Neuron (in vitro differentiated cells): Measurements from ENCODE around the gene ZNF496.
A peak's percentile ranks its signal among the peaks of the same experiment; 100 is the strongest.
"Not testable (repeated sequence)": the region's sequence is repeated elsewhere in the genome, so short reads cannot be mapped to it uniquely, and the experiment has no call there.

Experiments
- H2AFZ ChIP-seq: one replicate; pipeline ENCODE4 v1.6.1; 2013; ENCODE audit warnings: low read depth, mild to moderate bottlenecking, inconsistent platforms, low read length, moderate library complexity
- H3K27me3 ChIP-seq: one replicate; pipeline ENCODE4 v1.6.1; 2013; ENCODE audit warnings: low read length; ENCODE audit not compliant: insufficient read depth
- H3K36me3 ChIP-seq: one replicate; pipeline ENCODE4 v1.6.1; 2013; ENCODE audit warnings: low read length; ENCODE audit not compliant: insufficient read depth
- H3K4me1 ChIP-seq: one replicate; pipeline ENCODE4 v1.6.1; 2013; ENCODE audit warnings: low read length; ENCODE audit not compliant: insufficient read depth
- H3K4me3 ChIP-seq: 2 replicates; pipeline ENCODE4 v1.5.1; 2013; ENCODE audit warnings: mild to moderate bottlenecking, low read length, moderate library complexity
- H3K9me3 ChIP-seq: one replicate; pipeline ENCODE4 v1.6.1; 2013; ENCODE audit warnings: low read length

Gene ZNF496

GRCh38 chr1:247331525-247332214, at the start of gene ZNF496:
Gene ZNF496, minus strand, starts transcription at chr1:247331867. Its CDS starts 2,289 bp downstream, at chr1:247329578.
- Histone ChIP-seq H3K36me3 (peaks cover 35% of the 10 kb centered on the region), H3K9me3 (no peaks in the 10 kb centered on the region), H3K4me1 (peaks cover 19% of the 10 kb centered on the region), H3K27me3 (no peaks in the 10 kb centered on the region), H2AFZ (peak within 1 kb of the TSS; percentile 83), H3K4me3 (peak within 1 kb of the TSS; percentile 90)

- Histone ChIP-seq H3K9me3 (peaks cover 5% of the 10 kb centered on the region), H3K4me1 (peaks cover 34% of the 10 kb centered on the region), H3K4me3 (no peak overlapping the region), H2AFZ (no peak overlapping the region), H3K27me3 (no peaks in the 10 kb centered on the region), H3K36me3 (no peaks in the 10 kb centered on the region)
Measured at GRCh38 chr1:247378334-247379073, 46.8 kb upstream of the ZNF496 start.

DNA sequence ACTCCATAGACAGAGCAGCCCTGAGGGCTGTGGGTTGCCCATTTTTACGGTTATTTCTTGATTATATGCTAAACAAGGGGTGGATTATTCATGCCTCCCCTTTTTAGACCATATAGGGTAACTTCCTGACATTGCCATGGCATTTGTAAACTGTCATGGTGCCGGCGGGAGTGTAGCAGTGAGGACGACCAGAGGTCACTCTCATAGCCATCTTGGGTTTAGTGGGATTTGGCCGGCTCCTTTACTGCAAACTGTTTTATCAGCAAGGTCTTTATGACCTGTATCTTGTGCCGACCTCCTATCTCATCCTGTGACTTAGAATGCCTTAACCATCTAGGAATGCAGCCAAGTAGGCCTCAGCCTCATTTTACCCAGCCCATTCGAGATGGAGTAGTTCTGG, 46.0 kb upstream of the ZNF496 start:
- H2AFZ ChIP-seq, result not testable (repeated sequence)

GRCh38 chr1:247376659-247377058, 45.0 kb upstream of the ZNF496 start:
- H3K9me3 ChIP-seq, result peaks cover 5% of the 10 kb centered on the region
- H3K4me1 ChIP-seq, result peaks cover 31% of the 10 kb centered on the region
- H2AFZ ChIP-seq, result no peak overlapping the region
- no peaks in the 10 kb centered on the region for H3K27me3 ChIP-seq
- H3K36me3 ChIP-seq, result no peaks in the 10 kb centered on the region
- peak overlapping the region; percentile 25 for H3K4me3 ChIP-seq

More for the DNA sequence above, 46.0 kb upstream of the ZNF496 start:
- not testable (repeated sequence) for H3K9me3 ChIP-seq, H3K36me3 ChIP-seq, H3K4me3 ChIP-seq, H3K27me3 ChIP-seq
- H3K4me1 ChIP-seq, result peaks cover 31% of the 10 kb centered on the region

DNA sequence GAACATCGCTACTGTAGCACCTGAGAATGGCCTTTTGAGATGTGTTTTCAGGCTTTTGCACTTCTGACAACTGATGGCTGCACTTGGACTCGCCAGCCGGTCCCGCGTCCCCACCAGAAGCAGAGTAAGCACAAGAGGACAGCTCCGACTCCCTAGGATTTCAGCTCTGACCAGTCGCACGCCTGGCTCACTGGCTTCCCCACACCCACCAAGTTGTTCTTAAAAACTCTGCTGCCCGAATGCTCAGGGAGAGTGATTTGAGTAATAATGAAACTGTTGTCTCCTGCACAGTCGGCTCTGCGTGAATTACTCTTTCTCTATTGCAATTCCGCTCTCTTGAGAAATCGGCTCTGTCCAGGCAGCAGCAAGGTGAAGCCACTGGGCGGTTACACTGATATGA, 44.1 kb upstream of the ZNF496 start:
- H3K4me3 ChIP-seq, result no peak overlapping the region
- H2AFZ ChIP-seq, result no peak overlapping the region
- H3K4me1 ChIP-seq, result peaks cover 31% of the 10 kb centered on the region
- no peaks in the 10 kb centered on the region for H3K36me3 ChIP-seq
- H3K27me3 ChIP-seq, result no peaks in the 10 kb centered on the region
- H3K9me3 ChIP-seq, result peaks cover 5% of the 10 kb centered on the region

DNA sequence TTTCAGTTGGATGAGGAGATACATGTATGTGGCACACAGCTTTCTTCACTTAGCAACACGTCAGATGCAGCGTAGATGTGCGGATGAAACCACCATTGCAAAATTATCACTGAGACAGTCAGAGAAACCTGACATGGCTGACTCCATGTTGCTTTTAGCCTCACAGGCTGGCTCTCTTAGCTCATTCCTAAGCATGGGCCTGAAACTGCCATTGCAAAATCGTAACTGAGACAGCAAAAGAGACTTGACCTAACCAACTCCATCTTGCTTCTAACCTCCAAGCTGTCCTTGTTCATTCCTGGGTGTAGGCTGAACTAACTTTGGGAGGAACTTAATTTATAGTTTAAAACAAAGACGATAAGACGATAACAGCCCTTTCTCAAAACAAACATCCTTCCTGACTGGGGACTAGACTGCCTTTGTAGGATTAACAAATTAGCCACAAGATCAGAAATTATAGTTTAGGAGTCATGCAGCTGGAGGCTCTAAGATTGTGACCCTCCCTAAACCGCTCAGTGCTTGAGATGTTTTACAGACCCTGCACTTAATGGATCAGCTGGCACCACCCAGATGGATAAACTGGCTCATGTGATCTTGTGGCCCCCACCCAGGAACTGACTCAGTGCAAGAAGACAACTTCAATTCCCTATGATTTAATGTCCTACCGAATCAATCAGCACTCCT, 43.1 kb upstream of the ZNF496 start:
- not testable (repeated sequence) for H3K9me3 ChIP-seq, H3K27me3 ChIP-seq, H3K4me3 ChIP-seq, H3K36me3 ChIP-seq, H2AFZ ChIP-seq
- peaks cover 31% of the 10 kb centered on the region for H3K4me1 ChIP-seq

- Histone ChIP-seq H3K4me3 (no peak overlapping the region), H2AFZ (no peak overlapping the region), H3K36me3 (no peaks in the 10 kb centered on the region), H3K27me3 (no peaks in the 10 kb centered on the region), H3K9me3 (peaks cover 5% of the 10 kb centered on the region), H3K4me1 (peaks cover 35% of the 10 kb centered on the region)
Measured at GRCh38 chr1:247373721-247374141, 42.1 kb upstream of the ZNF496 start.

DNA sequence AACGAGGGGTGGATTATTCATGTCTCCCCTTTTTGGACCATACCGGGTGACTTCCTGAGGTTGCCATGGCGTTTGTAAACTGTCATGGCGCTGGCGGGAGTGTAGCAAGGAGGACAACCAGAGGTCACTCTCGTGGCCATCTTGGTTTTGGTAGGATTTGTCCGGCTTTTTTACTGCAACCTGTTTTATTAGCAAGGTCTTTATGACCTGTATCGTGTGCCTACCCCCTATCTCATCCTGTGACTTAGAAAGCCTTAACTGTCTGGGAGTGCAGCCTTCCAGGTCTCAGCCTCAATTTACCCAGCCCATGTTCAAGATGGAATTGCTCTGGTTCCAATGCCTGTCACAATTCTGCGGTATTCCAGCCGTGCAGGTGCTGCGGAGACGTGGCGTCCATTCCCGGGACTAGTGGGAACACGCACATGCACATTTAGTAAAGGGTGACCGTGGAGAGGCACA, 40.2 kb upstream of the ZNF496 start:
- Histone ChIP-seq H3K4me3 (no peak overlapping the region), H3K4me1 (peaks cover 30% of the 10 kb centered on the region), H3K9me3 (peaks cover 5% of the 10 kb centered on the region), H3K36me3 (no peaks in the 10 kb centered on the region), H3K27me3 (no peaks in the 10 kb centered on the region), H2AFZ (no peak overlapping the region)

- Histone ChIP-seq H3K4me3 (no peak overlapping the region), H3K9me3 (peaks cover 9% of the 10 kb centered on the region), H3K27me3 (no peaks in the 10 kb centered on the region), H2AFZ (no peak overlapping the region), H3K4me1 (peaks cover 23% of the 10 kb centered on the region), H3K36me3 (no peaks in the 10 kb centered on the region)
Measured at GRCh38 chr1:247370786-247371732, 39.4 kb upstream of the ZNF496 start.

DNA sequence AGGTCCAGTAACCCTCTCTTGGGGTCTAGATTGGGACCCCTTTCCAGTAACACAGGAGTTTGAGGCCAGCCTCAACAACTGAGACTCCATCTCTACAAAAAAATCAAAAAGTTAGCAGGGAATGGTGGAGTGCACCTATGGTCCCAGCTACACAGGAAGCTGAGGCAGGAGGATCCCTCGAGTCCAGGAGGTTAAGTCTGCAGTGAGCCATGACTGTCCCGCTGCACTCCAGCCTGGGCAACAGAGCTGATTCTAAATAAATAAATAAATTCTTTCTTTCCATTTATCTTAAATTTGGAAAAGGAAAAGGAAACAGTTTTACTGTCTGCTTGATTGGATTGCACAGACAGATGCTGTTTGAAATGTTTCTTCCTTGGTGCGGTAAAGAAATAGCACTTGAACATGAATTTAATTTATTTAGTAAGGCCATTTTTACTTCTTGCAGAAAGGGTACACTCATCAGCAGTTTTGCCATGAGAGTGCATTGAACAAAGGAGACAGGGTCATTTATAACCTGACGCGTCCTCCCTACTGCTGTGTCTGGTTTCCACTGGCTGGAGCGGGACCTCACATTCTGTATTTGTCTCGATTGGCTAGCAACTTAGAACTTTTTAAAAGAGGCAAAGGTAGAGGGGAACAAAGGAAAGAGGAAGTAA, 37.0 kb upstream of the ZNF496 start:
- no peaks in the 10 kb centered on the region for H3K36me3 ChIP-seq
- no peak overlapping the region for H3K4me3 ChIP-seq
- peak overlapping the region; percentile 15 for H2AFZ ChIP-seq
- H3K4me1 ChIP-seq, result peaks cover 19% of the 10 kb centered on the region
- peaks cover 9% of the 10 kb centered on the region for H3K9me3 ChIP-seq
- H3K27me3 ChIP-seq, result no peaks in the 10 kb centered on the region

DNA sequence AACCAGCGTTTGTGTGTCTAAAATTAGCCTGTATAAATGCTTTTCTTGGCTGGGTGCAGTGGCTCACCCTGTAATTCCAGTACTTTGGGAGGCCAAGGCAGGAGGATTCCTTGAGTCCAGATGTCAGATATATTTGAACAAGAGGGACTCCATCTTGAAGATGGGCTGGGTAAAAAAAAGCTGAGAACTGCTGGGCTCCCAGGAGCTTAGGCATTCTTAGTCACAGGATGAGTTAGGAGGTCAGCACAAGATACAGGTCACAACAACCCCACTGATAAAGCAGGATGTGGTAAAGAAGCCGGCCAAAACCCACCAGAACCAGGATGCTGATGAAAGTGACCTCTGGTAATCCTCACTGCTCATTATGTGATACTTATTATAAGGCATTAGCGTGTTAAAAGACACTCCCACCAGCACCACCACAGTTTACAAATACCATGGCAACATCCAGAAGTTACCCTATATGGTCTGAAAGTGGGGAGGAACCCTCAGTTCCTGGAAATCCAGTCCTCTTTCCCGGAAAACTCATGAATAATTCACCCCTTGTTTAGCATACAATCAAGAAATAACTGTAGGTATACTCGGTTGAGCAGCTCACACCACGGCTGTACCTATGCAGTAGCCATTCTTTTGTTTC, 36.2 kb upstream of the ZNF496 start:
- no peak overlapping the region for H3K4me3 ChIP-seq
- no peaks in the 10 kb centered on the region for H3K27me3 ChIP-seq
- peaks cover 19% of the 10 kb centered on the region for H3K4me1 ChIP-seq
- peaks cover 9% of the 10 kb centered on the region for H3K9me3 ChIP-seq
- peak overlapping the region; percentile 15 for H2AFZ ChIP-seq
- H3K36me3 ChIP-seq, result no peaks in the 10 kb centered on the region
